ENCODE data around the gene NEDD9. TPM values are rescaled to one million over a fixed set of nuclear protein-coding genes. Genes with fewer than 3 reads are reported as not detected.

The NEDD9 gene, protein sequence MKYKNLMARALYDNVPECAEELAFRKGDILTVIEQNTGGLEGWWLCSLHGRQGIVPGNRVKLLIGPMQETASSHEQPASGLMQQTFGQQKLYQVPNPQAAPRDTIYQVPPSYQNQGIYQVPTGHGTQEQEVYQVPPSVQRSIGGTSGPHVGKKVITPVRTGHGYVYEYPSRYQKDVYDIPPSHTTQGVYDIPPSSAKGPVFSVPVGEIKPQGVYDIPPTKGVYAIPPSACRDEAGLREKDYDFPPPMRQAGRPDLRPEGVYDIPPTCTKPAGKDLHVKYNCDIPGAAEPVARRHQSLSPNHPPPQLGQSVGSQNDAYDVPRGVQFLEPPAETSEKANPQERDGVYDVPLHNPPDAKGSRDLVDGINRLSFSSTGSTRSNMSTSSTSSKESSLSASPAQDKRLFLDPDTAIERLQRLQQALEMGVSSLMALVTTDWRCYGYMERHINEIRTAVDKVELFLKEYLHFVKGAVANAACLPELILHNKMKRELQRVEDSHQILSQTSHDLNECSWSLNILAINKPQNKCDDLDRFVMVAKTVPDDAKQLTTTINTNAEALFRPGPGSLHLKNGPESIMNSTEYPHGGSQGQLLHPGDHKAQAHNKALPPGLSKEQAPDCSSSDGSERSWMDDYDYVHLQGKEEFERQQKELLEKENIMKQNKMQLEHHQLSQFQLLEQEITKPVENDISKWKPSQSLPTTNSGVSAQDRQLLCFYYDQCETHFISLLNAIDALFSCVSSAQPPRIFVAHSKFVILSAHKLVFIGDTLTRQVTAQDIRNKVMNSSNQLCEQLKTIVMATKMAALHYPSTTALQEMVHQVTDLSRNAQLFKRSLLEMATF
- 36.2 to 57.2 TPM (median 53.1 TPM) in 5 replicates for total RNA-seq (2022; extraction: Qiagen RNA extraction)

DNA sequence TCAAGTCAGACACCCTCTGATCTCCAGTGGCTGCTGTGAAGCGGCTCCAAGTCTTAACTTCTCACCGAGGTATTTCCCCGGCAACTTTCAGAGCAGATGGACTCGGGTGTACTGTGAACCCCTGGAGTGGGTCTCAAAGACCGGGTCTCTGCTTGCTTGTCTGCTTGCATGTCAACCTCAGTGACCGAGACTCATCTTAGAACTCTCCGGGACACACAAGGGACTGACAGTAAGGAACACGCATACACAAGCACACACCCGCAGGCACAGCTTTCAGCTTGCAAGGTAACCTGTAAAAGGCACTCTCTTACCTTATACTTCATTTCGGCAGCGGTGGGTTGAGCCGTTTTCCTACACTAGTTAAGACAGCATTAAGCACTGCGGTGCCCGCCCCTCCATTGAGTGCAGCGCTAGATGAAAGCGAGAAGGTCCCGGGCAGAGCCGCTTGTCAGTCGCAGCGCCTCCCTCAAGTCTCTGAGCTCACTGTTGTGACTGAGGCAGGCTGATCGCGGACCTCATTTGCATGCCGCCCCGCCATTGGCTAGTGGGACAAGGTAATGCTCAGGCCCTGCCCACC is at the start of gene NEDD9:
NEDD9 (minus strand) TSS at position 476 of the 577 bp plus-strand sequence; CDS start at position 323, 153 bp downstream.

Other genes with a start within 250 kb of the NEDD9 start
- gene ELOVL2, start 188.4 kb downstream of the NEDD9 start, total RNA-seq (2022; extraction: Qiagen RNA extraction), result 5.3 to 6.9 TPM (median 6.5 TPM) in 5 replicates
- gene SMIM13, start 138.8 kb downstream of the NEDD9 start, total RNA-seq (2022; extraction: Qiagen RNA extraction), result 12.7 to 17.0 TPM (median 15.7 TPM) in 5 replicates
- gene ERVFRD-1, start 120.9 kb downstream of the NEDD9 start, total RNA-seq (2022; extraction: Qiagen RNA extraction), result not detected in 5 replicates

Measured in A549 treated with Hydrocortisone at 1 μM for 4 hours (cell line).